ENCODE results near the gene RECQL5.

RECQL5 gene

GRCh38 chr17:75630071-75630917 lies 36.7 kb downstream of the RECQL5 start:
- no peak overlapping the region for H3K27ac ChIP-seq
- TF ChIP-seq, protein P1, sequence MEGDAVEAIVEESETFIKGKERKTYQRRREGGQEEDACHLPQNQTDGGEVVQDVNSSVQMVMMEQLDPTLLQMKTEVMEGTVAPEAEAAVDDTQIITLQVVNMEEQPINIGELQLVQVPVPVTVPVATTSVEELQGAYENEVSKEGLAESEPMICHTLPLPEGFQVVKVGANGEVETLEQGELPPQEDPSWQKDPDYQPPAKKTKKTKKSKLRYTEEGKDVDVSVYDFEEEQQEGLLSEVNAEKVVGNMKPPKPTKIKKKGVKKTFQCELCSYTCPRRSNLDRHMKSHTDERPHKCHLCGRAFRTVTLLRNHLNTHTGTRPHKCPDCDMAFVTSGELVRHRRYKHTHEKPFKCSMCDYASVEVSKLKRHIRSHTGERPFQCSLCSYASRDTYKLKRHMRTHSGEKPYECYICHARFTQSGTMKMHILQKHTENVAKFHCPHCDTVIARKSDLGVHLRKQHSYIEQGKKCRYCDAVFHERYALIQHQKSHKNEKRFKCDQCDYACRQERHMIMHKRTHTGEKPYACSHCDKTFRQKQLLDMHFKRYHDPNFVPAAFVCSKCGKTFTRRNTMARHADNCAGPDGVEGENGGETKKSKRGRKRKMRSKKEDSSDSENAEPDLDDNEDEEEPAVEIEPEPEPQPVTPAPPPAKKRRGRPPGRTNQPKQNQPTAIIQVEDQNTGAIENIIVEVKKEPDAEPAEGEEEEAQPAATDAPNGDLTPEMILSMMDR (IDR thresholded peaks at IDR 0.05) = no peak
- no peak for TF ChIP-seq ZFX (IDR thresholded peaks at IDR 0.05; ENCODE audit: borderline replicate concordance)

DNA sequence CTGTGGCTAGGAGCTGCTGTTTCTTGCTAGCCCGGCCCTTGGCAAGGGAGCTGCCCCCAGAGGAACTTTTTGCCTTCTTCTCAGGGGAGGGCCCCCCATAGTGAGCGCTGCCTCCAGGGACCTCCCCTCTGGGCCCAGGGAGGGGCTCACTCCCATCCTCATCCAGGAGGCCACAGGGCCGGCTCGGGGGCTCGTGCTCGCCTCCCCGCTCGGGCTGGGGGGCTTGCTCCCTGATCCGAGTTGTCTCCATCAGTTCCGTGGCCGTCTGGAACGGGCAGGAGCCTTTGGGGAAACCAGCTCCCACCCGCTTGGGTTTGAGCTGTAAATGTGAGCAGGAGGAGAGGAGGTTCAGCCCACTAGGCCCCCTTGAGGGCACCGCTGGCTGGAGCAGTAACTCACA lies 37.8 kb downstream of the RECQL5 start:
- no peak overlapping the region for H3K27ac ChIP-seq
- no peak for TF ChIP-seq ZFX (IDR thresholded peaks at IDR 0.05; ENCODE audit: borderline replicate concordance)
- TF ChIP-seq, protein P1 (IDR thresholded peaks at IDR 0.05) = no peak

- TF ChIP-seq, protein P1 (IDR thresholded peaks at IDR 0.05) = no peak
- TF ChIP-seq ZFX (IDR thresholded peaks at IDR 0.05; ENCODE audit: borderline replicate concordance) = no peak
- H3K27ac ChIP-seq = no peak overlapping the region
Measured at GRCh38 chr17:75628425-75628824, 38.5 kb downstream of the RECQL5 start.

GRCh38 chr17:75627094-75627493 lies 39.9 kb downstream of the RECQL5 start:
- H3K27ac ChIP-seq = no peak overlapping the region
- TF ChIP-seq, protein P1 (IDR thresholded peaks at IDR 0.05) = no peak
- no peak for TF ChIP-seq ZFX (IDR thresholded peaks at IDR 0.05; ENCODE audit: borderline replicate concordance)

GRCh38 chr17:75626496-75627038 lies 40.4 kb downstream of the RECQL5 start:
- H3K27ac ChIP-seq = no peak overlapping the region
- no peak for TF ChIP-seq ZFX (IDR thresholded peaks at IDR 0.05; ENCODE audit: borderline replicate concordance)
- TF ChIP-seq, protein P1 (IDR thresholded peaks at IDR 0.05) = no peak

- TF ChIP-seq, protein P1 (IDR thresholded peaks at IDR 0.05) = peak; percentile 92
- no peak for TF ChIP-seq ZFX (IDR thresholded peaks at IDR 0.05; ENCODE audit: borderline replicate concordance)
- H3K27ac ChIP-seq = no peak overlapping the region
Measured at GRCh38 chr17:75625813-75626486, 41.0 kb downstream of the RECQL5 start.
